Brain microvascular endothelial cell (primary cell): Measurements from ENCODE around the gene WDR27.

Experiments
- DNase-seq: peaks from one replicate; pipeline ENCODE4 v3.0.0-alpha.2; 2020
- H3K27ac ChIP-seq: fragments of 250-450 bp; sonication (Bioruptor Pico); 2 replicates; pipeline ENCODE4 v1.5.1; 2020; ENCODE audit warnings: mild to moderate bottlenecking, moderate library complexity
- H3K27me3 ChIP-seq: fragments of 250-450 bp; sonication (Bioruptor Pico); replicated peaks from 2 replicates; pipeline ENCODE4 v1.5.1; 2020; ENCODE audit warnings: mild to moderate bottlenecking
- H3K36me3 ChIP-seq: fragments of 250-450 bp; sonication (Bioruptor Pico); replicated peaks from 2 replicates; pipeline ENCODE4 v1.5.1; 2020; ENCODE audit warnings: mild to moderate bottlenecking
- H3K4me3 ChIP-seq: 2 replicates; pipeline ENCODE4 v1.5.1; 2011; ENCODE audit warnings: low read depth, mild to moderate bottlenecking, control low read depth, low read length, moderate library complexity
- in situ Hi-C: cut with HindIII; loops from 2 replicates; pipeline ENCODE4 v1.10.0; 2017; ENCODE audit warnings: low sequenced_read_pairs, low pct_ligation_motif_present
- TF ChIP-seq, protein P1 (sequence below): IDR thresholded peaks from 2 replicates; pipeline ENCODE4 v1.5.1; 2011; ENCODE audit warnings: low read depth, mild to moderate bottlenecking, moderate library complexity, low read length, control low read depth, inconsistent platforms; ENCODE audit errors: missing control alignments

Gene WDR27

DNA sequence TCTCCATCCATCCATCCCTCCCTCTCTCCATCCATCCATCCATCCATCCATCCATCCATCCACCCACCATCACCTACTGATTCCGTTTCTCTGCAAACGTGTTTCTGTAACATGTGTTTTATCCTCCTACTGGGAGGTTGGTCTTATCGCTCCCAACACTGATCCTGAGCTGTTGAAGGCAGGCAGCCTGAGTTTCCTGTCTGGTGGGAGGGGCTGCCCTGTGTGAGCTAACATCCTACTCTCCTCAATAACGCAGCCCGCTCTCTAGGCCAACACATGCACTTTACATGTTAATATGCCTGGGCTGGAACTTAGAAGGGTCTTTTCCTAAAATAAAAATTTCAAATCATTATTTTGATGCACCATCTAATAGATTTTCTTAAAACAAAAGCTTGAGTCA, 126.5 kb downstream of the WDR27 start:
- H3K27me3 ChIP-seq: no peaks in the 10 kb centered on the region
- no peak for DNase-seq
- in situ Hi-C loops: no loop called here

DNA sequence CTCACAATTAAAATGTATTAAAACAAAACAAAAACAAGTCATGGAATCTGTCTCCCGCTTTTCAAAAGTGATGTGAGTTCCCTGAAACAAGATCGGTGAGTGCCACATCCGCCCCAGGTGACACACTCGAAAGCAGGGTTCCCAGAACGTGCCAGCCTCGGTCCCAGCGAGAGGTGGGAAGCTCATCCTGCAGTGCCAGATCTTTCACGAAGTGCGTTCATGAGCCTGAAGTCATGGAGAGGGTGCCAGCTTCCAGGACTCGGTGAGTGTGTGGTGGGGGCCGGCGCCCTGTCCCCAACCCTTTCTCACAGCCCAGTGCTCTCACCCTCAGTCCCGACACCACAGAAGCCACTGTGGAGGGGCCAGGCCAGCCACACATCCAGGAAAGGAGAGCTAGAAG, 127.4 kb downstream of the WDR27 start:
- TF ChIP-seq, protein P1, sequence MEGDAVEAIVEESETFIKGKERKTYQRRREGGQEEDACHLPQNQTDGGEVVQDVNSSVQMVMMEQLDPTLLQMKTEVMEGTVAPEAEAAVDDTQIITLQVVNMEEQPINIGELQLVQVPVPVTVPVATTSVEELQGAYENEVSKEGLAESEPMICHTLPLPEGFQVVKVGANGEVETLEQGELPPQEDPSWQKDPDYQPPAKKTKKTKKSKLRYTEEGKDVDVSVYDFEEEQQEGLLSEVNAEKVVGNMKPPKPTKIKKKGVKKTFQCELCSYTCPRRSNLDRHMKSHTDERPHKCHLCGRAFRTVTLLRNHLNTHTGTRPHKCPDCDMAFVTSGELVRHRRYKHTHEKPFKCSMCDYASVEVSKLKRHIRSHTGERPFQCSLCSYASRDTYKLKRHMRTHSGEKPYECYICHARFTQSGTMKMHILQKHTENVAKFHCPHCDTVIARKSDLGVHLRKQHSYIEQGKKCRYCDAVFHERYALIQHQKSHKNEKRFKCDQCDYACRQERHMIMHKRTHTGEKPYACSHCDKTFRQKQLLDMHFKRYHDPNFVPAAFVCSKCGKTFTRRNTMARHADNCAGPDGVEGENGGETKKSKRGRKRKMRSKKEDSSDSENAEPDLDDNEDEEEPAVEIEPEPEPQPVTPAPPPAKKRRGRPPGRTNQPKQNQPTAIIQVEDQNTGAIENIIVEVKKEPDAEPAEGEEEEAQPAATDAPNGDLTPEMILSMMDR: no peak
- Histone ChIP-seq H3K27me3 (no peaks in the 10 kb centered on the region), H3K27ac (no peak overlapping the region), H3K36me3 (no peaks in the 10 kb centered on the region), H3K4me3 (no peak overlapping the region)
- no peak for DNase-seq
- in situ Hi-C loops: no loop called here

More for the DNA sequence above, 126.5 kb downstream of the WDR27 start:
- Histone ChIP-seq H3K4me3 (no peak overlapping the region), H3K27ac (no peak overlapping the region), H3K36me3 (no peaks in the 10 kb centered on the region)
- TF ChIP-seq, protein P1: no peak

DNA sequence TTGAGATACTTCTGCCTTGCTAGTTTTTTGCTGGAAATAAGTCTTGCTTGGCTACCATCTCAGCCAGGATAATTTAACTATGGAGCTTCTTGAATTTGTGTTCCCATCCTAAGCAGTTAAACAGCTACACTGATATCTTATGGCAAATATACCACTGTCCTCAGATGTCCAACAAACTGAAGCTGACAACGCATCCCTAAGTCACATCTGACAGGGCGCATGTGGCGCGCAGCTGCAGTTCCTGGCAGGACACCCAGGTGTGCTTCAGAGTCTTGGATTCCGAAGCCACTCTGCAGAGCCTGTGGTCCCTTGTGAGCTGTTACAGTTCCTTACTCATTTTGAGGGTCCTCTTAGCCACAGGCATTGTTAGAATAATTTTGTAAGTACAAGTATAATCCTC, 127.9 kb downstream of the WDR27 start:
- no peak overlapping the region for H3K4me3 ChIP-seq
- no peaks in the 10 kb centered on the region for H3K36me3 ChIP-seq
- no peaks in the 10 kb centered on the region for H3K27me3 ChIP-seq
- TF ChIP-seq, protein P1: no peak
- no peak overlapping the region for H3K27ac ChIP-seq
- in situ Hi-C loops: no loop called here
- DNase-seq: no peak

DNA sequence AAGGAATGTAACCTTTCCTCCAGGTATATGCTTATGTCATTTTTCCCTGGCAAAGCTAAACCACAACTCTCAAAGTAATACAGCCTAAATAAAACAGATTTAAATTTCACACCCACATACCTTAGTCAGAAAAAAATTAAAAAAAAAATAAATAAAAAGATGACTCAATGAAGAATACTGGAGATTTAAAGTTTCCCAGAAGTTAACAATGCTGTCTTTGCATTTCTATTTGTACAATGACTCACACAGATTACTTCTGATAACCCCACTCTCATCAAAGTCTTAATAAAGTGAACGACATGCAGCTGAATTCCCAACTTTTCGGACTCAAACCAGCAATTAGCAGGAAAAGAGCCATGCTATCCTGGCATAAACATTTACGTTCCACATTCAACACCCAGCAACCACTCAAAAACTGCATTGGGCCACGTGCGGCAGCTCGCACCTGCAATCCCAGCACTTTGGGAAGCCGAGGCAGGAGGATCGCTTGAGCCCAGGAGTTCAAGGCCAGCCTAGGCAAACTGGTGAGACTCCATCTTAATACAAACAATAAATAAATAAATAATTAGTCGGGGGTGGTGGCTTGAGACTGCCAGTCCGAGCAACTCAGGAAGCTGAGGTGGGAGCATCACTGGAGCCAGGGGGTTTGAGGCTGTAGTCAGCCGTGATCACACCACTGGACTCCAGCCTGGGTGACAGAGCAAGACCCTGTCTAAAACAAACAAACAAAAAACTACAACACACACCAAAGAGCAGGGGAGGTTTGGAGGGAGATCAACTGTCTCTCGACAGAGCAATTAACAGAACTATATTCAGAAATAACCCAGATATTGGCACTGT, 130.5 kb downstream of the WDR27 start:
- Histone ChIP-seq H3K36me3 (no peaks in the 10 kb centered on the region), H3K27ac (no peak overlapping the region), H3K27me3 (no peaks in the 10 kb centered on the region), H3K4me3 (no peak overlapping the region)
- TF ChIP-seq, protein P1: no peak
- no peak for DNase-seq
- in situ Hi-C loops: no loop called here

DNA sequence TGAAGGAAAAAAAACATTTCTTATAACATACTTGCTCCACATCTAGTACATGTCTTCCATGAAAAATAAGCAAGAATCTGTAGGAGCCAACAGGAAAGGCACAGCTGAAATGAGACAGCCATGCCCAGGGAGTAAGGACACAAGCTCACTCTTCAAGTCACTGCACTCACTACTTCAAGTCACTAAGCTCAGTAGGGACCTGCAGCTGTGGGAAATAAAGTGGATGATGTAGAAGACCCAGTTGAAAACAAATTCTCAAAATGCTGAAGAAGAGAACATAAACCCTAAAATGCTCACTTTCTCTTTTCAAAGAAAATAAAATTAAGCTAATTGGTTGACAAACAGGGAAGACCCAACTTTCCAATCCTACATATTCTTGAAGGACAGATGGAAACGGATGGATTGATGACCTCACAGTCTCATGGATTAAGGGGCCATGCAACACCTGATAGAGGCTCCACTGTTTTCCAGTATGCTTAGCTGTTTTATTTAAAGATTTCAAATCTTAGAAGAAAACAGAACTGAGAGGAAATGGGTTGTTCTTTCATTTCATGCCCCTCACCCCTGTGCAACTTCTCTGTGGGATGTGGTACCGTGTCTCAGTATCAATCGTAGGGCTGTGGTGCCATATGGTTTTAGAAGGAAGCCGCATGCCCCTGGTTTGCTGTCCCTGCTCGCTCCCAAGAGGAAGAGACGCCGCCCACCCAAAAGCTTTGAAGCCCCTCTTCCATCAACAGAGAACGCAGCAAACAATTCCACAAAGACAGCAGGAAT, 133.3 kb downstream of the WDR27 start:
- no peak for DNase-seq
- Histone ChIP-seq H3K36me3 (no peaks in the 10 kb centered on the region), H3K27me3 (no peaks in the 10 kb centered on the region), H3K4me3 (no peak overlapping the region), H3K27ac (no peak overlapping the region)
- in situ Hi-C loops: no loop called here
- TF ChIP-seq, protein P1: no peak
